Subcutaneous adipose tissue (tissue), 4 donors: Measurements from ENCODE around the gene SLC6A20. TPM values are rescaled to one million over a fixed set of nuclear protein-coding genes. Genes with fewer than 3 reads are reported as not detected.

ENCODE experiments used
- total RNA-seq, 4 donors: library from RNA; depleted of rRNA; stranded (reverse); fragments of >200 nt; gene quantifications; one replicate each; pipeline ENCODE4 v1.1.0, GENCODE V29; 2016
- TF ChIP-seq, protein P1 (sequence below): fragments of 450-650 bp; IDR thresholded peaks from one replicate; pipeline ENCODE4 v1.5.1; 2016; ENCODE audit warnings: low read depth, mild to moderate bottlenecking, control low read depth, antibody characterized with exemption, moderate library complexity

The SLC6A20 gene, protein sequence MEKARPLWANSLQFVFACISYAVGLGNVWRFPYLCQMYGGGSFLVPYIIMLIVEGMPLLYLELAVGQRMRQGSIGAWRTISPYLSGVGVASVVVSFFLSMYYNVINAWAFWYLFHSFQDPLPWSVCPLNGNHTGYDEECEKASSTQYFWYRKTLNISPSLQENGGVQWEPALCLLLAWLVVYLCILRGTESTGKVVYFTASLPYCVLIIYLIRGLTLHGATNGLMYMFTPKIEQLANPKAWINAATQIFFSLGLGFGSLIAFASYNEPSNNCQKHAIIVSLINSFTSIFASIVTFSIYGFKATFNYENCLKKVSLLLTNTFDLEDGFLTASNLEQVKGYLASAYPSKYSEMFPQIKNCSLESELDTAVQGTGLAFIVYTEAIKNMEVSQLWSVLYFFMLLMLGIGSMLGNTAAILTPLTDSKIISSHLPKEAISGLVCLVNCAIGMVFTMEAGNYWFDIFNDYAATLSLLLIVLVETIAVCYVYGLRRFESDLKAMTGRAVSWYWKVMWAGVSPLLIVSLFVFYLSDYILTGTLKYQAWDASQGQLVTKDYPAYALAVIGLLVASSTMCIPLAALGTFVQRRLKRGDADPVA
- total RNA-seq = under 1 TPM in 1 of 4 donors, not detected in 3; 0.22 TPM

- TF ChIP-seq, protein P1, sequence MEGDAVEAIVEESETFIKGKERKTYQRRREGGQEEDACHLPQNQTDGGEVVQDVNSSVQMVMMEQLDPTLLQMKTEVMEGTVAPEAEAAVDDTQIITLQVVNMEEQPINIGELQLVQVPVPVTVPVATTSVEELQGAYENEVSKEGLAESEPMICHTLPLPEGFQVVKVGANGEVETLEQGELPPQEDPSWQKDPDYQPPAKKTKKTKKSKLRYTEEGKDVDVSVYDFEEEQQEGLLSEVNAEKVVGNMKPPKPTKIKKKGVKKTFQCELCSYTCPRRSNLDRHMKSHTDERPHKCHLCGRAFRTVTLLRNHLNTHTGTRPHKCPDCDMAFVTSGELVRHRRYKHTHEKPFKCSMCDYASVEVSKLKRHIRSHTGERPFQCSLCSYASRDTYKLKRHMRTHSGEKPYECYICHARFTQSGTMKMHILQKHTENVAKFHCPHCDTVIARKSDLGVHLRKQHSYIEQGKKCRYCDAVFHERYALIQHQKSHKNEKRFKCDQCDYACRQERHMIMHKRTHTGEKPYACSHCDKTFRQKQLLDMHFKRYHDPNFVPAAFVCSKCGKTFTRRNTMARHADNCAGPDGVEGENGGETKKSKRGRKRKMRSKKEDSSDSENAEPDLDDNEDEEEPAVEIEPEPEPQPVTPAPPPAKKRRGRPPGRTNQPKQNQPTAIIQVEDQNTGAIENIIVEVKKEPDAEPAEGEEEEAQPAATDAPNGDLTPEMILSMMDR = no peak
These were observed at the start of gene SLC6A20 for GRCh38 chr3:45795882-45796765. Gene SLC6A20 (minus strand): TSS chr3:45796536. CDS start chr3:45796419, 117 bp downstream.

DNA sequence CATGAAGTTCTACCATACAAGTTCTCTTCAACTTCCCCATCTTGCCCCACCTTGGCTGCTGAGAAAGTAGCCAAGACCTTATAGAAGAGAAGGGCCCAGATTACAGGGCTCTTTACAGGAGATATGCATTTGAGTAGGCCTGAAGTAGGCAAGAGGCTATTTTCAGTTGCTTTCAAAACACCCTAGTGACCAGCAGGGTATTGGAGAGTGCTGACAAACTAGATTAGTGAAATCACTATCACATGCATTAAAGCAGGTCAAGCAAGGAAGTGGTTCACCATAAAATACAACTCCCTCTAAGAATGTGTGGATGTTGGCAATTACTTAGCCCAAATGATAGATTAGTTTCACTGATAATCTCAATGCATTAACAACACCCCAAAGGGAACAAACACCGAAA lies 48.3 kb upstream of the SLC6A20 start:
- TF ChIP-seq, protein P1 = no peak

DNA sequence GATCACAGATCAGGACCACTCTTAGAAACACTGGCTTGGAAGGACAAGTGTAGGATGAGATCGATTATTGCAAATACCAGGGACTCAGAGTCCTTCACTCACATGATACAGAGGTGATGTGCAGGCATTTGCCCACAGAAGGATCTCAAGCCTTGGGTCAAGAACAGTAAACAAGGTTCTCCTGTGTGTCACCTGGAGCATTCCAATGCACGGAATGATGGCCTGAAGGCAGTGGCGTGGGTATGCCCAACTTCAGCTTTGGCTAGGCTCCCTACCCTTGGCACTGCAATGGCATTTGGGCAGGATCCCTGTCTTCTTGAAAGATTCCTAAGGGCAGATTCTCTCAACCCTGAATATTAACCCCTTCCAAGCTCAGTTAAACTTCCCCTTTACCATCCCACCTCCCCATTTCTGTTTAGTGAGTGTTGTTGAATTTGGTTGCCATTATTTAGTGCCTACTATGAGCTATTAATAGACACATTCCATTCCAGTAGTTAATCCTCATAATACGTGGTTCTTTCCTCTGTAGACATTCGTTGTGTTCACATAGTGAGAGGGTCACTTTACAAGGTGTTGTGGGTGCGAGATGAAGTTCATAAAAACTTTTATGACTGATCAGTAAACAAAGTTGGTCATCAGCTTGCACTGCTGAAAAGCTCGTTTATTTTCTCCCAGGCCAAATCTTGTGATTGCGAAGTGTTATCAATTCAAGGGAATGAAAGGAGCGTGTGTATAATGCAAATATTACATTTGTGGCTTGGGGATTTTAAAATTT lies 46.7 kb upstream of the SLC6A20 start:
- TF ChIP-seq, protein P1 = no peak

DNA sequence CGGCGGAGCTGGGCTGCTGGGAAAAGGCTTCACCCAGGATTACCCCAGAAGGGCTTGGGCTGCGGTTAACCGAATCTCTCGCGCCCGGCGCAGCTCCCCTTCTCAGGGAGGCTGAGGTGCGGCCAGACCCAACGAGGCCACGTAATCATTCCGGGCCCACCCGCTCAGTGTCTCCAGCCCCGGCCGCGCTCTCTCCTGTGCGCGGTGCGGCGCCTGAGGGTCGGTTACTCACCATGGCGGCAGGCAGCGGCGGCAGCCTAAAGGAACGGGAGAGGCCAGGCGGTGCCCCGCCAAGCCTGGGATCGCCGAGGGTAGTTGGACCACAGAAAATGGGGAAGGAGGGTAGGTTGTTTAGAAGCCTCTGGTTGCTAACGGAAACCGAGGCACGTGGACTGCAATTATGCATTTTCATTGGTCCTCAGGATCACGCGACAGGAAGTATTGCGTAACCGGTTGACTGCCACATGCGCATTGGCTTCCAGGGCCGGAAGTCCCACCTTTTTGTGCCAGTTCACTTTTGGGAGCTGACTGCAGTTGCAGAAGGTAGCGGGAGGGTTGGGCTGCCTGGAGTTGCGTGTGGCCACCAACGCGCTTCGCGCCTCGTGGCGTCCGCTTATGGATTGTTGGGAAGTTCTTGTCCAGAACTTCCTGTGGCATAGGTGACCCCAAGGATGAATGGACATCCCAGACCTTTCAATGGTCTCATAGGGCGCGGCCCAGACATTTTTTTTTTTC lies 45.6 kb upstream of the SLC6A20 start, which contains the start of gene LZTFL1:
LZTFL1 (minus strand) TSS at position 363 of the 735 bp plus-strand sequence; CDS start at position 235, 128 bp downstream.
- TF ChIP-seq, protein P1 = no peak

DNA sequence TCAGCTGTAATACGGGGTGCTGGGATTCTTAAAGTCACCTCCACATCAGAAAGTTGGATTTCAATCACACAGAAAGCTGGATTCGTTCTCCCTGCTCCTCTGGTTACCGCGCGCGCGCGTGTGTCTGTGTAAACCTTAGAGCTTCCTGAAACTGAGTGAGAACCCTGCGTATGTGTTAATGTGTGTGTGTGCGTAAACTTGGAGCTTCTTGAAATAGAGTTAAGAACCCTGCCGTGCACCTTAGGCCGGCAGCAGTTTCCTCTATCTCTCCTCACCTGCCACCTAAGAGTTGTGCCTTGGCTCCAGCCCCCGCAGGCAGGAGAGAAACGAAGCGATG lies 45.1 kb upstream of the SLC6A20 start:
- TF ChIP-seq, protein P1 = no peak

DNA sequence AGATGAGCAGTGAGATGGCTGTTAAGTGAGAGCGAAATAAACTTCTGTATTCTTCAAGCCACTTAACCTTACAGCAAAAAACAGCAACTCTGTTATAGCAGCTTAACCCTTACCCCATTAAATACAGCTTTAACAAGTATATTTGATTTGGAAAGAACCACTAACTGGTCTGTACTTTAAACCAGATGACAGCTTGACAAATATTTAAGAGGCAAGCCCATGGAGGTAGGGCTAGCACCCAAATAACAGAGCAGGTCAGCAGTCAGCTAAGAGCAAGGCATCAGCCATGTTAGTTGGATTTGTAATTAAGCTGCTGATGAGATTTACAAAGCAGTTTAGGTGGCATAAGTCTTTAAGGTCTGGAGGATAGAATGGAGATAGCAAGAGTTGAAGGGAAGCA lies 42.1 kb upstream of the SLC6A20 start:
- TF ChIP-seq, protein P1 = no peak
